Glomerular visceral epithelial cell (primary cell): ENCODE data around the gene MYBPC2.
"Not testable (repeated sequence)": the region's sequence is repeated elsewhere in the genome, so short reads cannot be mapped to it uniquely, and the experiment has no call there.

Source experiments
- DNase-seq: peaks from one replicate; pipeline ENCODE4 v3.0.0-alpha.2; 2016; ENCODE audit errors: extremely low spot score

Gene MYBPC2

DNA sequence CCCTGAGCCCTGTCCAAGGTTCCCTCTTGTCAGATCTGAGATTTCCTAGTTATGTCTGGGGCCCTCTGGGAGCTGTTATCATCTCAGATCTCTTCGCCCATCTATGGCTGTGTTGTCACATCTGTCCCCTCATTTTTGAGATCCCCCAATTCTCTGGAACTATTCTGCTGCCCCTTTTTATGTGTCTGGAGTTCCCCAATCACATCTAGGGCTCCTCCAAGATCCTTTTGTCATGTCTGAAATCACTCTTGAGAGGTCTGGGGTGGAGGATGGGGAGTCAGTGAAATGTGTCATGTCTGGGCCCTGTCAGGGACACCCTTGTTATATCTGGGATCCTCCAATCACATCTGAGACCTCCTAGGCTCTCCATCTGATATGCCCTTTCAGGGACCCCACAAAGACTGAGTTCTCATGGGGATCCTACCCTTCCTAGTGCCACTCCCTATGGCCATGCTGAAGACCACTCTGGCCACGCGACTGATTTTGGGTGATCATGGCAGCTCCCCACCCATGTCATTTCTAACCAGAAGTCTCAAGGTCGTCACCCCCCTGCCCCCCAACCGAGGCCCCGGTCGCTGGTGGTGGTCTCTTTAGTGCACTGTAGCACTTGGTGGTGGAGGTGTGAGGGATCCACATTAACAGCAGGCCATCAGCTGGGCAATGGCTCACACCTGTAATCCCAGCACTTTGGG lies 3.8 kb upstream of the MYBPC2 start:
- DNase-seq, result no peak

DNA sequence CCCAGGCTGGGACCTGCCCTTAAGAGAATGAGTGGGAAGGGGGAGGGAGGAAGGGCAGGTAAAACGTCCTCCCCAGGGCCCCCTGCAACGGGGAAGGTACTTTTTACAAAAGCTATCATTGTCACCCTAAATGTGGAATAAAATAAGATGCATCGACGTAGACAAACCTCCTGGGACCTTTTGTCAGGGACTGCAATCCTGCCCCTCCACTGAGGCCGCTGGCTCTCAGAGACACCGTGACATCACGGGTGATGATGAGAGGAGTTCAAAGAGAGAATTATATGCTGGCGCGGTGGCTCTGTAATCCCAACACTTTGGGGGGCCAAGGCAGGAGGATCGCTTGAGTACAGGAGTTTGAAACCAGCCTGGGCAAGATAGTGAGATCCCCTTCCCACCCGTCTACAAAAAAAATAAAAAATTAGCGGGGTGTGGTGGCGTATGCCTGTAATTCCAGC lies 1.8 kb upstream of the MYBPC2 start:
- DNase-seq, result no peak

GRCh38 chr19:50431343-50432220 lies 1.1 kb upstream of the MYBPC2 start:
- DNase-seq, result peak; percentile 81

DNA sequence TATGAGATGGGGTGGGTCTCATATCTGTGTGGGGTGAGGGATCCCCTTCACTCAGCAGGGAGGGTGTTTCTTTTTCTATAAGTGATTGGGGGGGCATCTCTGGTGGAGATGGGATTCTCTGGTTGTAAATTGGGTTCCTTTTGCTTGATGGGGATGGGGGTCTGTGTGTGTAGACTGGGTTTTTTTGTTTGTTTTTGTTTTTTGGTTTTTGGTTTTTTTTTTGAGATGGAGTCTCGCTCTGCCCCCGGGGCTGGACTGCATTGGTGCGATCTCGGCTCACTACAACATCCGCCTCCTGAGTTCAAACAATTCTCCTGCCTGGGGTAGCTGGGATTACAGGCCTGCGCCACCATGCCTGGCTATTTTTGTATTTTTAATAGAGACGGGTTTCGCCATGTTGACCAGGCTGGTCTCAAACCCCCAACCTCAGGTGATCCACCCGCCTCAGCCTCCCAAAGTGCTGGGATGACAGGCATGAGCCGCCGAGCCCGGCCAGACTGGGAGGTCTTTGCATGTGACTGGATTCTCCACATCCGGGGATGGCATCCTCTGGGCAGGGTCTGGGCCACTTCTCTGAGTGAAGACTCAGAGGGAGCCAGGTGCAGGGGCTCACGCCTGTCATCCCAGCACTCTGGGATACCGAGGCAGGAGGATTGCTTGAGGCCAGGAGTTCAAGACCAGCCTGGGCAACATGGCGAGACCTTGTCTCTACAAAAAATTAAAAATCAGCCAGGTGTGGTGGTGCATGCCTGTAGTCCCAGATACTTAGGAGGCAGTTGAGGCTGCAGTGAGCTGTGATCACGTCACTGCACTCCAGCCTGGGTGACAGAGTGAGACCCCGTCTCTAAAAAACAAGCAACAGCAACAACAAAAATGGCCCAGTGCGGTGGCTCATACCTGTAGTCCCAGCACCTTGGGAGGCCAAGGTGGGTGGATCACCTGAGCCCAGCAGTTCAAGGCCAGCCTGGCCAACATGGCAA lies 799 bp downstream of the MYBPC2 start:
- no peak for DNase-seq

- peak; percentile 47 for DNase-seq
Observed at GRCh38 chr19:50434525-50434924, 1.8 kb downstream of the MYBPC2 start.

DNA sequence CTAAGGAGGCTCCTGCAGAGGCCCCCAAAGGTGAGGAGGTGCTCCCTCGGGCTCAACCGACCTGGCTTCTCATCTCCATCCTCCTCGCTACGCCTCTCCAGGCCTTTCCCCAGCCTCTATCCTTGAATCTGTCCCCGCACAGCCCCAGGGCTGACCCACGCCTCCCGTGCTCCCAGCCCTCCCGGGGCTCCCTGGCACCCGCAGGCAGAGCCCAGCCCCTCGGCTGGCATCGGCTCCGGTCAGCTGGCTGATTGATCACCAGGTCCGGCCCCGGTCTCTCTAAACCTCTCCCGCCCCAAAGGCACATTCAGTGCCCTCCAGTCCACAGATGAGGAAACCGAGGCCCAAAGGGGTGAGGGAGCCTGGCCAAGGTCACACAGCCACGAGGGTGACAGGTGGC lies 2.5 kb downstream of the MYBPC2 start:
- no peak for DNase-seq

GRCh38 chr19:50435627-50436026 lies 2.9 kb downstream of the MYBPC2 start:
- no peak for DNase-seq

- DNase-seq, result no peak
Observed at GRCh38 chr19:50437862-50438449, 5.3 kb downstream of the MYBPC2 start.

- not testable (repeated sequence) for DNase-seq
Observed at GRCh38 chr19:50439130-50439529, 6.4 kb downstream of the MYBPC2 start.

- no peak for DNase-seq
Observed at GRCh38 chr19:50444059-50444458, 11.4 kb downstream of the MYBPC2 start.

DNA sequence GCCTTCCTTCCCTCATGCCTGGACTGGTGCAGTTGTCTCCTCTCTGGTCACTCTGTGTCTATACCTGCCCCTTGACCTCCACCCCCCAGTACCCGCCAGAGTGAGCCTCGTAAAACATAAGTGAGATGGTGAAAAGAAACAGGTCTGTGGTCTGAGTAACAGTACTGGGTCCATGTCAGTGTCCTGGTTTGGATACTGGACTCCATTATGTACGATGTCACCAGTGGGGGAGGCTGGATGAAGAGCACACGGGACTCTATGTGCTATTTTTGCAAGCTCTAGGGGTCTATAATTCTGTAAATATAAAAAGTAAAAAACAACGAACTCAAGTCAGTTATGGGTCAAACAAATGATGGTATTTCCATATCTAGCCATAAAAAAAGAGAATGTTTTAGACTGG lies 14.4 kb downstream of the MYBPC2 start:
- DNase-seq, result no peak

DNA sequence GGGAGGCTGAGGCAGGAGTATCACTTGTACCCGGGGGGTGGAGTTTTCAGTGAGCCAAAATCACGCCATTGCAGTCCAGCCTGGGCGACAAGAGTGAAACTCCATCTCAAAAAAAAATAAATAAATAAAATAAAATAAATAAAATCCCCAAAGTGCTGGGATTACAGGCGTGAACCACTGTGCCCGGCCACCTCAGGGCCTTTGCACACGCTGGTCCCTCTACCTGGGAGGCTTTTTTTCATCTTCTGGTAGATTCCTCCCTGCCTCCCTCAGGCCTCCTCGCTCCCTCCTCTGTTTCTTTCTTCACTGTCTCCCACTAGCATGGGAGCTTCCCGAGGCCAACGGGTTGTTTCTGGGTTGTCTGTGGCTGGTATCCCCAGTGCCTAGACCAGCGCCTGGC lies 15.1 kb downstream of the MYBPC2 start:
- DNase-seq, result no peak

DNA sequence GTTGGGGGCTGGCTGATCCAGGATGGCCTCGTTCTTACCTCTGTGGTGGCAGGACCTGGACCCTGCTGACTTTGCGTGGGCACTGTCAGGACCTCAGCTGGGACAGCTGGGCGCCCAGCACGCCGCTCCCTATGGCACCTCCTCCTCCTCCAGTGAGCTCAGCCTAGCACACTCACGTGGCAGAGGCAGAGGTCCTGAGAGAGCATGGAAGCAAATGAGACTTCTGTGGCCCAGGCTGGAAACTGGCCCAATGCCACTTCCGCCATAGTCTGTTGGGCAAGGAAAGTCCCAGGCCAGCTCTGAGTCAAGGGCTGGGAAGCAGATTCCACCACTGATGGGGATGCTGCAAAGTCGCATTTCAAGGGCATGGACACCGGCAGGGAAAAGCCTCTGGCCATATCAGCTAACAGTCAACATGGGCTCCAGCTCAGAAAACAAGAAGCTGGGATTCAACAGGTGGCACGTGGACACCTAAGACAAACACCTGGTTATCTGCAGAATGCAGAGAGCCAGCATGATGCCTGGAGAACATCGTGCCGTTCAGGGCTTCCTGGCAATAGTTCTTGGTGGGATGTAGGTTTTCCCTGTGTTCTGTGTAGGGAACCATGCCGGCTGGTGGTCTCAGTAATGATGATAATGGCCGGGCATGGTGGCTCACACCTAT lies 16.7 kb downstream of the MYBPC2 start:
- DNase-seq, result peak; percentile 52

- DNase-seq, result no peak
Observed at GRCh38 chr19:50450369-50451222, 17.9 kb downstream of the MYBPC2 start.

- DNase-seq, result no peak
Observed at GRCh38 chr19:50451223-50451534, 18.5 kb downstream of the MYBPC2 start.

GRCh38 chr19:50453243-50453642 lies 20.6 kb downstream of the MYBPC2 start:
- no peak for DNase-seq

- DNase-seq, result no peak
Observed at GRCh38 chr19:50455992-50456391, 23.3 kb downstream of the MYBPC2 start.

GRCh38 chr19:50457300-50457699 lies 24.6 kb downstream of the MYBPC2 start:
- DNase-seq, result no peak

DNA sequence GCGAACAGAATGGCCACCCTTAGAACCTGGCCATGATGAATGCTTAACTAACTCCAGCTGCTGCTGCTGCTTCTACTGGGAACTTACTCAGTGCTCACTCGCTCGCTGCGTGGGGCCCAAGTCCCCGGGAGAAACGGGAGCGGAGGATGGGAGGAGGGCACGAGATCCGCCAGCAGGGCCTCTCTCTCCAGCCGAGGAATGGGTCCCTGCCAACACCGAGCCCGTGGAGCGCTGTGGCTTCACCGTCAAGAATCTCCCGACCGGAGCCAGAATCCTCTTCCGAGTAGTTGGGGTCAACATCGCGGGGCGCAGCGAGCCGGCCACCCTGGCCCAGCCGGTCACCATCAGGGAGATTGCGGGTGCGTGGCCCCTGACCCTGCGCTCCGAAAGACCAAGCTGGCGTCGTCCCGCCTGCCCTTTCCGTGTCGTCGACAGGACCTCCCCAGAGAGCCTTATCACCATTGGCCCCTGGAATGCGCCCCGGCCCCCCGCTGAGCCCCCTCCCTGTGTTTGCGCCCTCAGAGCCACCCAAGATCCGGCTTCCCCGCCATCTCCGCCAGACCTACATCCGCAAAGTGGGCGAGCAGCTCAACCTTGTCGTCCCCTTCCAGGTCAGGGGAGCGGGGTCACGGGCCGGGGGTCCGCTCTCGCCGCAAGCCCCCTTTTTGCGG lies 25.8 kb downstream of the MYBPC2 start:
- no peak for DNase-seq

- no peak for DNase-seq
Observed at GRCh38 chr19:50459067-50459456, 26.4 kb downstream of the MYBPC2 start.
